HG03575 (cell line): Measurements from ENCODE around the gene TGFBR3.

ENCODE experiments used
- ATAC-seq: cut with Tn5 transposase; IDR thresholded peaks from one replicate; pipeline ENCODE4 v1.9.1; 2021; ENCODE audit not compliant: unreplicated experiment, insufficient number of reproducible peaks, low FRiP score; ENCODE audit errors: extremely low read depth

The TGFBR3 gene

DNA sequence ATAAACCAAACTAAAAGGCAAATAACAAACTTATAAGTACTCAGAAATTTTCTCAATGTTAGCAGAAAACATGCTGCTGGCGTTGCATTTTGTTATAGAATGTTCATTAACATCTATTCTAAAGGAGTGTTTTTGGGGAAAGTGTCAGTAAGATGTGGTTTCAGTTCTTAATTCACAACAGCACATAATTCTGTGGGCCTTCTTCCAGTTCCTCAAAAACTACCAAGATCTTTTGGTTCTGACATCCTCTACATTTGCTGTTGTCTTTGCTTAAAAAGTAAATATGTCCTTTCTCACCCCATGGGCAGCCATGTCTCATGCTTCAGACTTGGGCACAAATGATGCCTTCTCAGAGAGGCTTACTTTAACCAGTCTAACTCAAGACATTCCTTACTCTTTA lies 232.8 kb downstream of the TGFBR3 start:
- ATAC-seq: no peak

DNA sequence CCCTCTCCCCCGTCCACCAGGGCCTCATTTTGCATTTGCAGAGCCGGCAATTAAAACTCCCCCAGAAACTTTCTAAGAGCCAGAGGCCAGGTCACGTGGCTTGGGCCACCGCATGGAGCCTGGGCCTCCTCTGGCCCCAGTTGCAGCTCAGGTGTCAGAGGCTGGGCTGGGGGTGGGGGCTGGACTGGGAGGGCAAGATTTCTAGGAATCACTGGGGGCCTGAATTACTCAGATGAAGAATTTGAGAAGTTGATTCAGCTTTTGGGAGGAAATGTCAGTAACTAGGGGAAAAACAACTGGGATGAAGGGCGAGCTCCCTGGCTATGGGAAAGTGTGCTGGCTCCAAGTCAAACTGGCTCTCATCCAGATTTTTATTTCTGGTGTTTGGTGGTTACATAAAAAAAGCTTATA lies 234.3 kb downstream of the TGFBR3 start:
- ATAC-seq: no peak

DNA sequence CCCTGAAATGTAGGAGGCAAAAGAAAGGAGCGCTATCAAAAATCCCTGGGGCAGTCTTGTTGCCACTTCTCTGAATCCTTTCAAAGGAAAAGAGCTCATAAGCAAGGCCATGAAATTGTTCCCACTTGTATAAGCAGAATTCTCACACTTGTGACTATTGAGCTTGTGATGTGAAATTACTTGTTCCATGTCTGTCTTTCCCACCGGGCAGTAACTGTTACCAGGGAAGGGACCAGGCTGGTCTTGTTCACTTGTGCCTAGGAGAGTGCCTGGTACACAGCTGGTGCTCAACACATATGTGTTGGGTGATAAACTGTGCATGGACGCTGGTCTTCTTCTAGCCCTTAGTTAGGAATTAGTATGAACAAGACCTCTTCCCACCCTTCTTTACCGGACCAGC lies 234.7 kb downstream of the TGFBR3 start:
- ATAC-seq: no peak

DNA sequence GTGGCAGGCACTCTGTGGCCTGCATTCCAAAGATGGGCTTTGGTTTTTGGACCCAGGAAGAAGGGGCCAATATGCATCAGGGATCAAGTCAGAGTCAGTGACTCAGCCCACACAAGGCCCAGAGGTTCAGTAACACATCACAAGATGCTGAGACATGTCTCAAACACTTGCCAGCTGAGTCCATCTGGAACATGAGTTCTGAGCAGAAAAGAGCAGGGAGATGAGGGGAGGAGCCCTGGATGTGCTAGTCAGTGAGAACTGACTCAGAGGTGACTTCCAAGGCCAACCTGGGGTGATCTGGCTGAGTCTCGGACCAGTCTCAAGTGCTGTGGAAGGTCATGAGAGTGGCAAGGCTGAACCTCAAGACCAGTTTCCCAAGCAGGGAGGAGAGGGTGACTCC lies 235.2 kb downstream of the TGFBR3 start:
- no peak for ATAC-seq

DNA sequence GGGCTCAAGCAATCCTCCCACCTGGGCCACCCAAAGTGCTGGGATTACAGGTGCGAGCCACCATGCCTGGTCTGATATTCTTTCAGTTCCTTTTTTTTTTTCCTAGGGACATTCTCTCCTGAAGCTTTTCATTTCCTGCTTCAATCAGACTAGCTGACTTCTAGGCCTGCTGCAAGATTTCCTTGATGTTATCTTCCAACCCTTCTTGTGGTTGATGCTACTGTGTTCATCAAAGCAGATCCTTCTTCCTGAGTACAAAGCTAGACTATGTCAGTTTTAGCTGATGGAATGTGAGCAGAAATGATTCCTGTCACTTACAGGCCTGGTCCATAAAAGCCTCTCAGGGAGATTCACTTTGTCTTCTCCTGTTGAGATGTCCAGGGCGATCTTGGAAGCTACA lies 238.9 kb downstream of the TGFBR3 start:
- no peak for ATAC-seq

DNA sequence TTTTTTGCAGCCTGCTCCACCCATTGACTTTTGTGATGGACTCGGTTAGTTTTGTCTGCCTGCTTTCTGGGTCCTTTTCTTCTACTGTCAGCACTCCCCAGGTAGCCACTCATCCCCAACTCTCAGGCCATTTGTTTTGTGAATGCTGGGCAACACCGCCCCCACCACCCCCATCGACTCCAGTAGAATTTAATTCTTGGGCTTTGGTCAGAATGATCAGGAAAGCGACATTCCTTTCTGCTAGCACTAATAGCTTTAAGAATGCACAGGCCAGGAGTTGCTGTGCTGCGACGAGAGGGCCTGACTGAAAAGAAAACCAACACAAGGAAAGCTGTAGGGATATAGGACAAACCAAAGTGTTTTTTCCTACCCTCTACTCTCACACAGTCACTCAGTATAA lies 240.9 kb downstream of the TGFBR3 start:
- no peak for ATAC-seq

DNA sequence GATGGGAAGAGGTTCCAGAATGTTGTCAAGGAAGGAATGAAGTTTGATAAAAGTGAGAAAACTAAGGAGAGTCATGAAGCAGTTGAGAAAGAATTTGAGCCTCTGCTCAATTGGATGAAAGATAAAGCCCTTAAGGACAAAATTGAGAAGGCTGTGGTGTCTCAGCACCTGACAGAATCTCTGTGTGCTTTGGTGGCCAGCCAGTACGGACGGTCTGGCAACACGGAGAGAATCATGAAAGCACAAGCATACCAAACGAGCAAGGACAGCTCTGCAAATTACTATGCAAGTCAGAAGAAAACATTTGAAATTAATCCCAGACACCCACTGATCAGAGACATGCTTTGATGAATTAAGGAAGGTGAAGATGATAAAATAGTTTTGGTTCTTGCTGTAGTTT lies 242.5 kb downstream of the TGFBR3 start:
- no peak for ATAC-seq

DNA sequence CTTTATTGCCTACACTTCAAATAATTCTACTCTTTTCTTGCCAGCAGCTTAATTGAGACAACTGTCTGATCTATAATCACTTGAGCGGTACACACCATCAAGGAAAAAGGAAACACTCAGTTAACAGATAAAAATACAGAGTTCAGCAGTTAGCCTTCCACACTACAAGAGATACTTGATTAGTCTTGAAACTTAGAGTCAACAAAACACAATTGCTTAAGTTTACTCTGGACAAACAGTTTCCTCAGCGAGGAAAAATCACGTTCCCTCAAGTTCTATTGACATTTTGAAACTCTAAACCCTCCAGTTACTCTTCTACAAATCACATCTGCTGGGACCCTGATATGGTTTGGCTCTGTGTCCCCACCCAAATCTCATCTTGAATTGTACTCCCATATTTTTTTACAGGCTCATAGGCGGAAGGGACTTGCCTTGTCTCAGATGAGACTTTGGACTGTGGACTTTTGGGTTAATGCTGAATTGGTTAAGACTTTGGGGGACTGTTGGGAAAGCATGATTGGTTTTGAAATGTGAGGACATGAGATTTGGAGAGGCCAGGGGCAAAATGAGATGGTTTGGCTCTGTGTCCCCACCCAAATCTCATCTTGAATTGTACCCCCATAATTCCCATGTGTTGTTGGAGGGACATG lies 244.9 kb downstream of the TGFBR3 start:
- ATAC-seq: no peak

DNA sequence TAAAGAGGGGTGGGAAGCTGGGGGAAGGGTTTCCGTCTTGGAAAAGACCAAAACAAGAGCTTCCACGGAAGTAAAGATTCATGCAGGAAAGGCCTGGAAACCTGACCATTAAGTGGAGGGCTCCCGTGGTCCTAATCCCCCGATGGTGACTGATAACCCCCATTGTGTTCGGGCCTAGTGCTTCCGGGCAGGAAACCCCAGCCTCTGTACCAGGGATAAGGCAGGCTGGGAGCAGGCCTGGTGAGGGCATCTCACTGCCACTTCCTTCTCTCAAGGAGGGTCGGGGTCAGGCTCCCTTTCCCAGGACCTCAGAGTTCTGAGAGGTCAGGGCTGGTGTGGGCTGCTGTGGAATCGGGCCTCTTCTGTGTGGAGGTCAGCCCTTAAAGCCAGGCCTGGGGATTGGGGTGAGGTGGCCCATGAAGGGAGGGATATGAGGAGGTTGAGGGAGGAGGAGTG lies 248.4 kb downstream of the TGFBR3 start:
- ATAC-seq: no peak

DNA sequence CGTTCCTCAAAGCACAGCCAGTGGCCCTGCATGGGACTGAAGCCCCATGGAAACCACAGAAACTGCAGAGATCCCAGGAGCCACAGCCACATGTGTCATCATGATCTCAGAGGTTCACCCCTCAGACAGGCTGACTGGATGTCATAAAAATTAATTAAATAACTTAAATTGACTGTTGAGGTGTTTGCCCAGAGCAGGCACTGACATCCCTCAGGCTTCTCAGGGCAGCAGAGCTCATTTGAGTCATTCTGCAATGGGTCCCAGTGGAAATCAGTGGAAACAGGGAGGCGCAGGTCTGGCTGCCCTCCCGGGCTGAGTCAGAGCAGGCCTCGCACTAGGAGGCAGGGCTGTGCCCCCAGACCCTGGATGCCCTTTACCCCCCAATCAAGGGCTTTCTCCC lies 250.2 kb downstream of the TGFBR3 start:
- ATAC-seq: no peak

DNA sequence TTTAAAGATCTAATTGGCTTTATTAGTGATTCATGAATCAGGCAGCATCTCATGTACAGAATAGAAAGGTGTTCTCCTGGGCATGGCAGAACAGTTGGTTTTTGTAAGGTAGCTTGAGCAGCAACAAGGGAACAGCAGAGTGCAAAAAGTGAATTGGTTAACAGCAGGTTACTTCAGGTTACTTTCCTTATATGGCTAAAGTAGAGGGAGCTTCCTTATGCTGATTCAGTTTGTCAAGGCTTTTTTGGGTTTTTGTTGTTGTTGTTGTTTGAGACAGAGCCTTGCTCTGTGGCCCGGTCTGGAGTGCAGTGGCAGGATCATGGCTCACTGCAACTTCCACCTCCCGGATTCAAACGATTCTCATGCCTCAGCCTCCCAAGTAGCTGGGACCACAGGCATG lies 252.5 kb downstream of the TGFBR3 start:
- no peak for ATAC-seq

DNA sequence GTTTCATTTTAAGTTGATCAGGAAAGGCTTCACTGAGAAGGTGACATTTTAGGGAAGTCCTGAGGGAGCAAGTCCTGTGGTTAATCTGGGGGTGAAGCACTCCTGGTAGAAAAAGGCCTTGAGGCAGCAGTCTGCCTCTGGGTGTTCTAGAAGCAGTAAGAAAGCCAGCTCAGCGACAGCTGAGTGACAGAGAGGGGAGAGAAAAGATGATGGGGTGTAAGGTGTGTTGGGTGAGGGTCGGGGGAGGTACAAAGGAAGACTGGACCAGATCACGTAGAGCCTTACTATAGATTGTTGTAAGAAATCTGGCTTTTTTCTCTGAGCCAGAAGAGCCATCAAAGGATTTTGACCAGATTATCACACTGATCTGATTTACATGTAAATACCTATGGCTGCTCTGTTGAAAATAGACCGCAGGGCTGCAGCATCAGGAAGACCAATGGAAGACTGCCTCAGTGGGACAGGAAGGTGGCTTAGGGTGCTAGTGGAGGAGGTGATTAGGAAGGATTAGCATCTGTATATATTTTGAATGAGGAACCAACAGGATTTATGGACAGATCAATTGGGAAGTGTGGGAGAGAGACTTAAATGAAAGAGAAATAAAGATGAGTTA lies 254.1 kb downstream of the TGFBR3 start:
- no peak for ATAC-seq

DNA sequence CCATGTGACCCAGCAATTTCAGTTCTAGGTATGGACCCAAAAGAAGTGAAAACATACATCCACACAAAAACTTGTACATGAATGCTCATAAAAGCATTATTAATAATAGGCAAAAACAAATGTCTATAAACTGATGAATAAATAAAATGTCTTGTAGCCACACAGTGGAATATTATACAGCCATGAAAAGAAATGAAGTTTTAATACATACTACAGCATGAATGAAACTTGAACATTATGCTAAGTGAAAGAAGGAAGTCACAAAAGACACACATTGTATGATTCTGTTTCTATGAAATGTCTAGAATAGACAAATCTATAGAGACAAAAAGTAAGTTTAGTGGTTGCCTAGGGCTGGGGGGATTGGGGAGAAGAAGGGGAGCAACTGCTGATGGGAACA lies 255.1 kb downstream of the TGFBR3 start:
- ATAC-seq: no peak
